ENCODE measurements around the gene ARHGAP26. TPM values are rescaled to one million over a fixed set of nuclear protein-coding genes. Genes with fewer than 3 reads are reported as not detected.

Gene ARHGAP26
- total RNA-seq, 1 donor from 2014 or later, result 14.1 TPM

DNA sequence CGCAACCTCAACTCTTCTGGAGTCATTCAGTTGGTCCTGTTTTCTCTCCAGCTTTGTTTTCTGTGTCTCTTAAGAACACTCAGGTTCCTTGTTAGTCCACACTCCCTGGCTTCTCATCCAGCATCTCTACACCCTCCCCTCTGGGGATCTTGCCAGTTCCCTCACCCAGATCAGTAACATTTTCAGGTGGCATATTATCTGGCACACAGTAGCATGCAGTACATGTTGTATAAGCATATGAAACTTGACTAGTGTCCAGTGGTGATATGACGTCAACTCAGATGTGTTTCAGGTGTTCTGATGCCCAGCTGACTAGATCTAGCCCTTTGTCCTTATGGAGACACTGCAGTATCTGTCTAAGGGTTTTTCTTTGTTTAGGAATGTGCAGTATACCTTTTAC, 184.3 kb downstream of the ARHGAP26 start:
- no peaks in the 10 kb centered on the region for H3K9me3 Mint-ChIP-seq (ENCODE audit: unreplicated experiment)
- no peak overlapping the region for H3K4me3 Mint-ChIP-seq (ENCODE audit: unreplicated experiment)
- H3K4me1 Mint-ChIP-seq (ENCODE audit: unreplicated experiment), result peaks cover 12% of the 10 kb centered on the region
- no peak overlapping the region for H3K27ac Mint-ChIP-seq (ENCODE audit: unreplicated experiment)
- TF ChIP-seq, protein P1, sequence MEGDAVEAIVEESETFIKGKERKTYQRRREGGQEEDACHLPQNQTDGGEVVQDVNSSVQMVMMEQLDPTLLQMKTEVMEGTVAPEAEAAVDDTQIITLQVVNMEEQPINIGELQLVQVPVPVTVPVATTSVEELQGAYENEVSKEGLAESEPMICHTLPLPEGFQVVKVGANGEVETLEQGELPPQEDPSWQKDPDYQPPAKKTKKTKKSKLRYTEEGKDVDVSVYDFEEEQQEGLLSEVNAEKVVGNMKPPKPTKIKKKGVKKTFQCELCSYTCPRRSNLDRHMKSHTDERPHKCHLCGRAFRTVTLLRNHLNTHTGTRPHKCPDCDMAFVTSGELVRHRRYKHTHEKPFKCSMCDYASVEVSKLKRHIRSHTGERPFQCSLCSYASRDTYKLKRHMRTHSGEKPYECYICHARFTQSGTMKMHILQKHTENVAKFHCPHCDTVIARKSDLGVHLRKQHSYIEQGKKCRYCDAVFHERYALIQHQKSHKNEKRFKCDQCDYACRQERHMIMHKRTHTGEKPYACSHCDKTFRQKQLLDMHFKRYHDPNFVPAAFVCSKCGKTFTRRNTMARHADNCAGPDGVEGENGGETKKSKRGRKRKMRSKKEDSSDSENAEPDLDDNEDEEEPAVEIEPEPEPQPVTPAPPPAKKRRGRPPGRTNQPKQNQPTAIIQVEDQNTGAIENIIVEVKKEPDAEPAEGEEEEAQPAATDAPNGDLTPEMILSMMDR (IDR thresholded peaks at IDR 0.05), result no peak
- H3K27me3 Mint-ChIP-seq (ENCODE audit: unreplicated experiment), result no peaks in the 10 kb centered on the region
- DNase-seq (ENCODE audit: extremely low spot score, unreplicated experiment), result no peak
- no peaks in the 10 kb centered on the region for H3K36me3 Mint-ChIP-seq (ENCODE audit: unreplicated experiment)

DNA sequence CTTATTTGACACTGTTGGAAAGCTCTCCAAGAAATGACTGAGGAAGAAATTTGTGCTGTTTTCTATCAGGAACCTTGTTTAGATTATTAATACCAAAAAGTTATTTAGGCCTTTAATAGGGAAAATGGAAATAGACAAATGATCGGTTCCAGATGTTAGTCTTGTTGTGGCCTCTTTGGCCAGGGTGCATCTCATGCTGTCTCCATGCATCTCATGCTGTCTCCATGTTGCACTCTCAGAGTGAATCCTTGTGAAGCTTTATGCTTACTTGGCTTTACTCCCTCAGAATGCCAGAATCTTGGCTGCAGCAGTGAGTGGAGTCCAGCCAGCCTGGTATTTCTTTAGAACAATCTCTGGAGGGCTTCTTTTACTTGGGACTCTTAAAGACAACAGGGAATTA, 185.5 kb downstream of the ARHGAP26 start:
- Mint-ChIP-seq H3K36me3 (ENCODE audit: unreplicated experiment) (no peaks in the 10 kb centered on the region), H3K27me3 (ENCODE audit: unreplicated experiment) (no peaks in the 10 kb centered on the region), H3K4me3 (ENCODE audit: unreplicated experiment) (no peak overlapping the region), H3K27ac (ENCODE audit: unreplicated experiment) (no peak overlapping the region), H3K4me1 (ENCODE audit: unreplicated experiment) (peaks cover 12% of the 10 kb centered on the region), H3K9me3 (ENCODE audit: unreplicated experiment) (no peaks in the 10 kb centered on the region)
- DNase-seq (ENCODE audit: extremely low spot score, unreplicated experiment), result no peak
- TF ChIP-seq, protein P1 (IDR thresholded peaks at IDR 0.05), result no peak

DNA sequence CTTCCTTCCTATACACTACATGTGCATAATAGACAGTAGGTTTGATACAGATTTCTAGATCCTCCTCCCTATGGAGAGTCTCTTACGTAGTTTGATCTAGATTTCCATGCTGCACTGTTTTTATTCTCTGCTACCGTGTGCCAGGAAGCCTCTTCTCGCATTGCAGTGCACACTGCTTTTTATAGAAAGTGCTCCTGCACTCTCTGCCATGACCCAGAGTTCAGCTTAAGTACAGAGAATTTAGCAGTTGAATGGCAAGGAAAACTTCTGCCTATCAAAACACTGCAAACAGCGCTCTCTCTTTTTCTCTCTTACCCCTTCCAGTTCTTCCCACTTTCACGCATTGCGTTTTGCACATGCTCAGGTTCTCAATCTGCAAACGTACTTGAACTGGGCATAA, 187.4 kb downstream of the ARHGAP26 start:
- H3K4me1 Mint-ChIP-seq (ENCODE audit: unreplicated experiment), result peaks cover 17% of the 10 kb centered on the region
- H3K27ac Mint-ChIP-seq (ENCODE audit: unreplicated experiment), result no peak overlapping the region
- DNase-seq (ENCODE audit: extremely low spot score, unreplicated experiment), result no peak
- no peak overlapping the region for H3K4me3 Mint-ChIP-seq (ENCODE audit: unreplicated experiment)
- H3K9me3 Mint-ChIP-seq (ENCODE audit: unreplicated experiment), result no peaks in the 10 kb centered on the region
- no peaks in the 10 kb centered on the region for H3K36me3 Mint-ChIP-seq (ENCODE audit: unreplicated experiment)
- H3K27me3 Mint-ChIP-seq (ENCODE audit: unreplicated experiment), result no peaks in the 10 kb centered on the region
- TF ChIP-seq, protein P1 (IDR thresholded peaks at IDR 0.05), result no peak

DNA sequence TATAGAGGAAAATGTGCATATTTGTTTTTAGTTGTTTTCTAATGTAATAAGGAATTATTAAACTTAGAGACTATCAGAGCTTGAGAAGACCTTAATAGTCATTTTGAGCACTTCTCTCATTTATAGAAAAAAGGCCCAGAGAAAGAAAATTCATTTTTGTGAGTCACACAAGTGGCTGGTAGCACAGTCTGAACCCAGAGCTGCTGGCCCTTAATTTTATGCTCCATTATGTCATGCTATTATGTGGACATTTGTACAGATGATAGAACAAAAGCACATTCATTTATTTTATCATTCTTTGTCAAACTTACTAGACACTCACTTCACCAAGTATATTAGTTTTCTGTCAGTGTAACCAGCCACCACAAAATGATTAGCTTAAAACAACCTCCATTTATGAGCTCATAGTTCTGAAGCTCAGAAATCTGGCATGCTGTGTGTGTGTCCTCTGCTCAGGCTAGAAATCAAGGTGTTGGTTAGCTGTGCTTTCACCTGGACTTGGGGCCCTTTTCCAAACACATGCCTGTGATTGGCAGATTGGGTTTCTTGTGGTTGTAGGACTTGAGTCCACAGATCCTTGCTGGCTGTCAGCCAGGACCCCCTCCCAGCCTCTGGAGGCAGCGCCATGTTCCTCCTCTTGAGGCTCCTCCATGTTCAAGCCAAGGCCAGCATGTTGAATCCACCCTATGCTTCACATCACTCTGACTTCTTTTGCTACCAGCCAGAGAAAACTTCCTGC, 188.9 kb downstream of the ARHGAP26 start:
- TF ChIP-seq, protein P1 (IDR thresholded peaks at IDR 0.05), result no peak
- Mint-ChIP-seq H3K36me3 (ENCODE audit: unreplicated experiment) (no peaks in the 10 kb centered on the region), H3K27ac (ENCODE audit: unreplicated experiment) (no peak overlapping the region), H3K4me1 (ENCODE audit: unreplicated experiment) (peaks cover 17% of the 10 kb centered on the region), H3K9me3 (ENCODE audit: unreplicated experiment) (no peaks in the 10 kb centered on the region), H3K27me3 (ENCODE audit: unreplicated experiment) (no peaks in the 10 kb centered on the region), H3K4me3 (ENCODE audit: unreplicated experiment) (no peak overlapping the region)
- DNase-seq (ENCODE audit: extremely low spot score, unreplicated experiment), result no peak

DNA sequence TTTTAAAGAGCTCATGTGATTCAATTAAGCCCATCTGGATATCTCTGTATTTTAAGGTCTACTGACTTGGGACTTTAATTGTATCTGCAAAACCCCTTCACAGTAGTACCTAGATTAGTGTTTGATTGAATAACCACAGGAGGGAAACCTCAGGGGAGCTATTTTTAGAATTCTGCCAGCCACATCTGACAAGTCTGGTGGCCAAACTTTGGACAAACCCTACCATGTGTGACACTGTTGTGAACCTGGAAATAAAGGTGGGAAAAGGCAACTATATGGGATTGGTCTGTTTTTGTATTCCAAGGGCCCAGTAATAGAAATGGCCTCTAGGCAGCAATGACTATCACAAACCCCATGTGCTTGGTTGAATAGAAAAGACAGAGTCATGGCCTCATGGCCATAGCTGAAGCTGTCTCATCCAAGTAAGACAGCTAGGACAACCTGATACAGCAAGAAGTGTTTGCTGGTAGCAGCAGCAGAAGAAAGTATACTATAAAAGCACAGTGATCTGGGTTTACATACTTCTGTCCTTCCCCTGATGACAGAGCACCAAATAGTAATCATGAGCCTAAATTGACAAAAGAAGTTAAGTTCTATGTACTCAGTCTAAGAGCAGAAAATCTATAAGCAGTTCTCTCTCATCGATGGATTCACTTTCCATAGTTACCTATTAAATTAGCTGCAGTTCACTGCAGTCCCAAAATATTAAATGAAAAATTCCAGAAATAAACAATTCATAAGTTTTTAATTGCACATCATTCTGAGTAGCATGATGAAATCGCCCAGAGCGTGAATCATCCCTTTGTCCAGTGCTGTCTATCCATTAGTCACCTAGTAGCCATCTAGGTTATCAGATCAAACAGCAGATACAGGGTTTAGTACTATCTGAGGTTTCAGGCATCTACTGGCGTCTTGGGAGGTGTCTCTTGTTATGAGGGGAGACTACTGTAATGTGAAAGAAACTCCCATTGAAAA, 189.8 kb downstream of the ARHGAP26 start:
- no peaks in the 10 kb centered on the region for H3K36me3 Mint-ChIP-seq (ENCODE audit: unreplicated experiment)
- TF ChIP-seq, protein P1 (IDR thresholded peaks at IDR 0.05), result no peak
- H3K27ac Mint-ChIP-seq (ENCODE audit: unreplicated experiment), result no peak overlapping the region
- no peaks in the 10 kb centered on the region for H3K9me3 Mint-ChIP-seq (ENCODE audit: unreplicated experiment)
- DNase-seq (ENCODE audit: extremely low spot score, unreplicated experiment), result no peak
- no peaks in the 10 kb centered on the region for H3K27me3 Mint-ChIP-seq (ENCODE audit: unreplicated experiment)
- H3K4me3 Mint-ChIP-seq (ENCODE audit: unreplicated experiment), result no peak overlapping the region
- H3K4me1 Mint-ChIP-seq (ENCODE audit: unreplicated experiment), result peaks cover 17% of the 10 kb centered on the region

Measured in osteocyte (in vitro differentiated cells).